ENCODE results near the gene GOLGA6A.

GOLGA6A gene

DNA sequence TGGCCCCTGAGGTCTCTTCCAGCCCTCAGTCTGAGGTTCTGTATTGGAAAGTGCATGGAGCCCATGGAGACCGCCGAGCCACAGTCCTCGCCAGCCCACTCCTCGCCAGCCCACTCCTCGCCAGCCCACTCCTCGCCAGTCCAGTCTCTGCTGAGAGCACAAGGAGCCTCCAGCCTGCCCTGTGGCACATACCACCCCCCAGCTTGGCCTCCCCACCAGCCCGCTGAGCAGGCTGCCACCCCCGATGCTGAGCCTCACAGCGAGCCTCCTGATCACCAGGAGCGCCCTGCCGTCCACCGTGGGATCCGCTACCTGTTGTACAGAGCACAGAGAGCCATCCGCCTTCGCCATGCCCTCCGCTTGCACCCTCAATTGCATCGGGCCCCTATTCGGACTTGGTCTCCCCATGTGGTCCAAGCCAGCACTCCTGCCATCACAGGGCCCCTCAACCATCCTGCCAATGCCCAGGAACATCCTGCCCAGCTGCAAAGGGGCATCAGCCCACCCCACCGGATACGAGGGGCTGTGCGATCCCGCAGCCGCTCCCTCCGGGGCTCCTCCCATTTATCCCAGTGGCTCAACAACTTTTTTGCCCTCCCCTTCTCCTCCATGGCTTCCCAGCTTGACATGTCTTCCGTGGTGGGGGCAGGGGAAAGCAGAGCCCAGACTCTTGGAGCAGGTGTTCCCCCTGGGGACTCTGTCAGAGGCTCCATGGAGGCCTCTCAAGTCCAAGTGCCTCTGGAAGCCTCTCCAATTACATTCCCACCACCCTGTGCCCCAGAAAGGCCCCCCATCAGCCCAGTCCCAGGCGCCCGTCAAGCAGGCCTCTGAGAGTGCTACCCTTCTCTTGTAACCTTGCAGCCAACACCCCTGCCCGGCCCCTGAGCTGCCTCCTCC is 47.0 kb downstream of the GOLGA6A start:
- DNase-seq = no peak

DNA sequence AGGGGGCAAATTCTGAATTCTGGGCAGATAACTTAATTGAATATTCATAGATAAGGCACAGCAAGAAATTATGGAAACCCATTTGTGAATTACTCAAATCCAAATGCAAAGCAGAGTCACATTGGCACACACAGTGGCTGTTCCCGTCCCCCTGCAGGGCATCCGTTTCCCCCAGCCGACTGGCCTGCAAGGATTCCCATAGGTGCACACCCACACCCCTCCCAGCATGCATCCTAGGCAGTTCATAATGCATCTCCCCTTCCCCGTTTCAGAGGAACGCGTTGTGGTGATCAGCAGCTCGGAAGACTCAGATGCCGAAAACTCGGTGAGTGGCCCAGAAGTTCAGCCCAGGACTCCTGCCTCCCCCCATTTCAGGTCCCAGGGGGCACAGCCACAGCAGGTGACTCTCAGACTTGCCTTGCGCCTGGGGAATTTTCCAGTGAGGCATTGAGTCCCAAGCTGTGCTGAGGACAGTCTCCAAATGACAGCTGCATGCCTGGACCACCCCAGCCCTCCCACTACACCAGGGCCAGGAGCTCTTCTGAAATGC is 48.1 kb downstream of the GOLGA6A start:
- DNase-seq = no peak

DNA sequence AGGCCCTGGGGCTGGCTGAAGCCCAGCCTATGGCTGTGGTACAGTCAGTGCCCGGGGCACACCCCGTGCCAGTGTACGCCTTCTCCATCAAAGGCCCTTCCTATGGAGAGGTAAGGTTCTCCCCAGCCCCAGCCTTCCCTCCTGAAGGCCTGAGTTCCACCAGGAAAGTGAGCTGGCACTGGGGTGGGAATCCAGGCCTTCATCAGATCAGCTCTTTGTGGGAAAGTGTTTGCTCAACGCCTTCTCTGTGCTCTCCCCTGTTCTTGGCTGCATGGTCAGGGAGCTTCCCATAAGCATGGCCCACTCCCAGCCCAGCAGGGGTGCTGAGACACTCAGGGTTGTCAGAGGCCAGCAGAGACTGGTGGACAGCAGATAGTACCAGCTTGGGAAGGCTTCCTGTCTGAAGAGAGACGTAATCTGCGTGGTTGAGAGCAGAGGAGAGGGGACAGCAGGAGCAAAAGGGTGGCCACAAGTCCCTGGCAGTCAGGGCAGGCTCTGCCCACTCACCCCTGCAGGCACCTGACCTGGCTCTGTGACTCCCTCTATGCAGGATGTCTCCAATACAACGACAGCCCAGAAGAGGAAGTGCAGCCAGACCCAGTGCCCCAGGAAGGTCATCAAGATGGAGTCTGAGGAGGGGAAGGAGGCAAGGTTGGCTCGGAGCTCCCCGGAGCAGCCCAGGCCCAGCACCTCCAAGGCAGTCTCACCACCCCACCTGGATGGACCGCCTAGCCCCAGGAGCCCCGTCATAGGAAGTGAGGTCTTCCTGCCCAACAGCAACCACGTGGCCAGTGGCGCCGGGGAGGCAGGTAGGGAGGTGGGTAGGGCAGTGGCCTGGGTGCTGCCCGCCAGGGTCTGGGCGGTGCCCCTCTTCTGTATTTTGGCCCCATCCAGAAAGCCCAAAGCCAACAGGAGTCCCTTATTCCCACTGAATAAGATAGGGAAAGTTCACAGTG is 49.5 kb downstream of the GOLGA6A start:
- DNase-seq = no peak

DNA sequence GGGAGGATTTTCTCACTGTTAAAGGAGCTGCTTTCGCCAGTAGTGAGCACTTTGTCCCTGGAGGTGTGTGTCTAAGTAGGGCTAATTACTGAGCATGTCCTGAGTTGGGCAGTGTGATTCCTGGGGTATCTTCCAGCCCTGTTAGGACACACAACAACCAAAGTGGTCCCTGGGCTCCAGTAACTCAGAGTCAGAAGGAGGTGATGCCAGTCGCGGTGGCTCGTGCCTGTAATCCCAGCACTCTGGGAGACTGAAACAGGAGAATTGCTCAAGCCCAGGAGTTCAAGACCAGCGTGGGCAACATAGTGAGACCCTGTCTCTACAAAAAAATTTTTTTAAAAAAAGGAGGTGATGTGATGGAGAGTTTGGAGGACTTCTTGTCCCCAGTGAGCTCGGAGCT is 50.3 kb downstream of the GOLGA6A start:
- no peak for DNase-seq

DNA sequence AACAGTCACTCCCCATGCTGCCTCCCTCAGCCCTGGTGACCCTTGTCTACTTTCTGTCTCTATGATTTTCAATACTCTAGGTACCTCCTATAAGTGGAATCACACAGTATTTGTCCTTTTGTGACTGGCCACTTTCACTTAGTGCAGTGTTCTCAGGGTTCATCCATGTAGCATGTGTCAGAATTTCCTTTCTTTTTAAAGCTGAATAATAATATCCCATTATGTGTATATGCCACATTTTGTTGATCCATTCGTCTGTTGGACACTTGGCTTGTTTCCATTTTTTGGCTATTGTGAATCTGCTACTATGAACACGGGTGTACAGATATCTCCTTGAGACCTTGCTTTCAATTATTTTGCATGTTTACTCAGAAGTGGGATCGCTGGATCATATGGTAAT is 53.7 kb downstream of the GOLGA6A start:
- no peak for DNase-seq

DNA sequence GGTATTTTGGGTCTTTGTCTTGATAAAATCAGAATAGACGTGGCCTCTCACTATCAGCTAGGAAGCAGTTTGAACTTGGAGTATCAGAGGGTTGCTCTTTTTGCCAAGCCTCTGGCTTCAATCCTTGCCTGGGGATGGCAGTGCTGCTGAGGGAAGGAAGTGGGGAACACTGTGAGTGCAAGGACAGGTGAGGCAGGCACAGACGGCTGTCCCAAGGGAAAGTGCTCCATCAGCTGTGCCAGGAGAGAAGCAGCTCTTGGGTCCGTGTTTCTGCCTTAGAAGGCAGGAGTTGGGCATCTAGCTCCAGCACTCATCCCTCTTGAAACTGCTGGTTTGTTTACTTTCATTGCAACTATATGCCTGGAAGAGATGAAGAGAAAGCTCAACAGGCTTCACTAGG is 54.7 kb downstream of the GOLGA6A start:
- DNase-seq = peak; percentile 21

DNA sequence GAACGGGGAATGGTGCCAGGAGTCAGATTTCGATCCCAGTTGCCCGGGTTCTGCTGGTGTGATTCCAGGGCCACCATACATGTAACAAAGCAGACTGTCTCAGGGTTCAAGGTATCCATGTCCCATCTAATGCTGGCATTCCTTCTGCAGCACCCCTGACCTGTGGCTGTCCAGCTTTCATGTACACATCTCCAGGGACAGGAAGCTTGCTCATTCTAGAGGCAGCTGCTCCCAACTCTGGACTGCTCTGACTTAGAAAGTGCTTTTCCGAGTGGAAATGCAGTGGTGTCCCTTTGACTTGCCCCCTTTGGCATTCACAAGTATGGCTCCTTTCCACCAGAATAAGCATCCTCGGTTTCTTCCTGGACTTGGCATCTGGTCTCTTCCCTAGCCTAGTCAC is 56.9 kb downstream of the GOLGA6A start:
- DNase-seq = no peak

DNA sequence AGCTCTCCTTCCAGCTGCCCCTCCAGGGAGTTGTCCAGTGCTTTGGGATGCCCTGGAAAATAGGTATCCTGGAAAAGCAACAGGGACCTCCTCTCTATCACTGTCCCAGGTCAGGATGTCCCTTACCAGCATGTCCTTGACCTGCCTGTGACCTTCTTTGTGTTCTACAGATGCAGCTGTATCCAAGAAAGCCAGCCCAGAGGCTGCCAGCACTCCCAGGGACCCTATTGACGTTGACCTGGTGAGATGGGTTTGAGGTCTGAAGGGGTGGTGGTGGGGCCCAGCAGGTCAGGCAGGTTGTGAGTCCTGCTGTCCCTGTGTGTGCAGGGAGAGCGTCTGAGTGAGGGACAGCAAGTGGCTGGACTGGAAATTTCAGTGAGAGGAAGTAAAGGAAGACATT is 57.7 kb downstream of the GOLGA6A start:
- no peak for DNase-seq

DNA sequence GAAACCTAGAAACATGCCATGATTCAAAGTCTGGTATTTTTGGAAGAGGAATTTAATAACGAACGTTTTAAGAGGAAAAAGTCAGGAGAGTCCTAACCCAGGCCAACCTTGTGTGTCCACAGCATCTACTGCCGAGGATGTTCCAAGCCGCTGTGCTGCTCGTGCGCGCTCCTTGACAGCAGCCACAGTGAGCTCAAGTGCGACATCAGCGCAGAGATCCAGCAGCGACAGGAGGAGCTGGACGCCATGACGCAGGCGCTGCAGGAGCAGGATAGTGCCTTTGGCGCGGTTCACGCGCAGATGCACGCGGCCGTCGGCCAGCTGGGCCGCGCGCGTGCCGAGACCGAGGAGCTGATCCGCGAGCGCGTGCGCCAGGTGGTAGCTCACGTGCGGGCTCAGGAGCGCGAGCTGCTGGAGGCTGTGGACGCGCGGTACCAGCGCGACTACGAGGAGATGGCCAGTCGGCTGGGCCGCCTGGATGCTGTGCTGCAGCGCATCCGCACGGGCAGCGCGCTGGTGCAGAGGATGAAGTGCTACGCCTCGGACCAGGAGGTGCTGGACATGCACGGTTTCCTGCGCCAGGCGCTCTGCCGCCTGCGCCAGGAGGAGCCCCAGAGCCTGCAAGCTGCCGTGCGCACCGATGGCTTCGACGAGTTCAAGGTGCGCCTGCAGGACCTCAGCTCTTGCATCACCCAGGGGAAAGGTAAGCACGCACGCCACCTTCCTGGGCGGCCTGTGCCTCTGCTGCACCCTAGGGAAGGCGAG is 59.5 kb downstream of the GOLGA6A start:
- no peak for DNase-seq

All from NCI-H2171 (cell line).